Measurements from ENCODE around the gene MSLN.

DNA sequence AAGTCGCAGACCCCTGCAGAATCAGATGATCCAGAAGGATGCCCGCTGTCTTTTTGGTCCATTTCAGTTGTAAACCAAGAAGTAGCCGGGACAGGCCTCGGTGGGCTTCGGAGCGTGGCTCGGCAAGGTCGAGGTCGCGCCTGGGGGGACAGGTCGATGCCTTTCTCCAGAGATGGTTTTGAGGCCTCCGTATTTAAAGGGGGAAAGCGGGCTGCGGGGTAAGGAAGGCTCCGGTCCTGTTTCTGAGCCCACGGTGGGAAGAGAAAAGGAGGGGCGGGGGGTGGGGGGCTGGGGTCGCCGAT, 47.5 kb downstream of the MSLN start:
- TF ChIP-seq, protein P1, sequence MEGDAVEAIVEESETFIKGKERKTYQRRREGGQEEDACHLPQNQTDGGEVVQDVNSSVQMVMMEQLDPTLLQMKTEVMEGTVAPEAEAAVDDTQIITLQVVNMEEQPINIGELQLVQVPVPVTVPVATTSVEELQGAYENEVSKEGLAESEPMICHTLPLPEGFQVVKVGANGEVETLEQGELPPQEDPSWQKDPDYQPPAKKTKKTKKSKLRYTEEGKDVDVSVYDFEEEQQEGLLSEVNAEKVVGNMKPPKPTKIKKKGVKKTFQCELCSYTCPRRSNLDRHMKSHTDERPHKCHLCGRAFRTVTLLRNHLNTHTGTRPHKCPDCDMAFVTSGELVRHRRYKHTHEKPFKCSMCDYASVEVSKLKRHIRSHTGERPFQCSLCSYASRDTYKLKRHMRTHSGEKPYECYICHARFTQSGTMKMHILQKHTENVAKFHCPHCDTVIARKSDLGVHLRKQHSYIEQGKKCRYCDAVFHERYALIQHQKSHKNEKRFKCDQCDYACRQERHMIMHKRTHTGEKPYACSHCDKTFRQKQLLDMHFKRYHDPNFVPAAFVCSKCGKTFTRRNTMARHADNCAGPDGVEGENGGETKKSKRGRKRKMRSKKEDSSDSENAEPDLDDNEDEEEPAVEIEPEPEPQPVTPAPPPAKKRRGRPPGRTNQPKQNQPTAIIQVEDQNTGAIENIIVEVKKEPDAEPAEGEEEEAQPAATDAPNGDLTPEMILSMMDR (optimal IDR thresholded peaks at IDR 0.05 in 1 of 3, IDR thresholded peaks at IDR 0.05 in 1 of 3, conservative IDR thresholded peaks at IDR 0.05 in 1 of 3; ENCODE audit: extremely low read depth in 1 of 3, insufficient read depth in 2 of 3, low read length in 3 of 3): no peak
- TF ChIP-seq EZH2 (IDR thresholded peaks at IDR 0.05; ENCODE audit: low read length): no peak
